GF-D8 (cell line): ENCODE measurements around the gene LRRN2.

ENCODE experiments used
- DNase-seq: peaks from one replicate; lab custom pipeline; 2025; lab: John Stamatoyannopoulos, UW

Gene LRRN2

GRCh38 chr1:204662530-204662929 is 23.0 kb downstream of the LRRN2 start:
- DNase-seq, result no peak

- no peak for DNase-seq
Observed at GRCh38 chr1:204660509-204660908, 25.0 kb downstream of the LRRN2 start.

GRCh38 chr1:204659056-204659455 is 26.5 kb downstream of the LRRN2 start:
- DNase-seq, result no peak

- no peak for DNase-seq
Observed at GRCh38 chr1:204658295-204658694, 27.2 kb downstream of the LRRN2 start.

GRCh38 chr1:204653590-204654340 is 31.8 kb downstream of the LRRN2 start:
- no peak for DNase-seq

GRCh38 chr1:204652497-204652896 is 33.0 kb downstream of the LRRN2 start:
- no peak for DNase-seq

- no peak for DNase-seq
Observed at GRCh38 chr1:204651843-204652421, 33.6 kb downstream of the LRRN2 start.

- no peak for DNase-seq
Observed at GRCh38 chr1:204650911-204651570, 34.5 kb downstream of the LRRN2 start.

GRCh38 chr1:204649721-204650521 is 35.6 kb downstream of the LRRN2 start:
- no peak for DNase-seq

- DNase-seq, result no peak
Observed at GRCh38 chr1:204648576-204648975, 37.0 kb downstream of the LRRN2 start.

GRCh38 chr1:204647805-204648153 is 37.8 kb downstream of the LRRN2 start:
- no peak for DNase-seq

GRCh38 chr1:204647114-204647804 is 38.3 kb downstream of the LRRN2 start:
- no peak for DNase-seq

- DNase-seq, result no peak
Observed at GRCh38 chr1:204645666-204646065, 39.9 kb downstream of the LRRN2 start.

- DNase-seq, result no peak
Observed at GRCh38 chr1:204645251-204645650, 40.3 kb downstream of the LRRN2 start.

GRCh38 chr1:204643503-204643902 is 42.0 kb downstream of the LRRN2 start:
- no peak for DNase-seq

GRCh38 chr1:204641936-204642335 is 43.6 kb downstream of the LRRN2 start:
- no peak for DNase-seq

- no peak for DNase-seq
Observed at GRCh38 chr1:204641455-204641854, 44.1 kb downstream of the LRRN2 start.

- DNase-seq, result no peak
Observed at GRCh38 chr1:204640578-204640977, 45.0 kb downstream of the LRRN2 start.

GRCh38 chr1:204634260-204634910 is 51.2 kb downstream of the LRRN2 start:
- no peak for DNase-seq

- no peak for DNase-seq
Observed at GRCh38 chr1:204633665-204634064, 51.9 kb downstream of the LRRN2 start.

GRCh38 chr1:204630132-204630905 is 55.2 kb downstream of the LRRN2 start:
- DNase-seq, result no peak
